ENCODE results near the gene ATP8B3. TPM values are rescaled to one million over a fixed set of nuclear protein-coding genes. Genes with fewer than 3 reads are reported as not detected.

The ATP8B3 gene
- total and polyA plus RNA-seq, 9 of the 15 experiments (the other 6 are each of a cell fraction or from before 2014, with no cell fraction given), result 1.2 to 12.3 (median 3.8) TPM

- TF ChIP-seq CBX1 (IDR thresholded peaks at IDR 0.05; ENCODE audit: low read depth) (peak; percentile 46; the same call in 1 of the 2 replicates), FOXA3 (CRISPR knock-in tag; conservative IDR thresholded peaks at IDR 0.05 in 1 of 2, IDR thresholded peaks at IDR 0.05 in 1 of 2) (no peak), LCOR (CRISPR knock-in tag; IDR thresholded peaks at IDR 0.05) (peak; percentile 16; the same call in 1 of the 2 replicates), ZBTB49 (CRISPR knock-in tag; IDR thresholded peaks at IDR 0.05; ENCODE audit: borderline replicate concordance) (no peak), ATF1 (CRISPR knock-in tag; IDR thresholded peaks at IDR 0.05) (no peak), ATF1 (tag; IDR thresholded peaks at IDR 0.05) (peak; percentile 63), NFE2 (IDR thresholded peaks at IDR 0.05; ENCODE audit: low read depth) (peak; percentile 87), ZNF511 (CRISPR knock-in tag; IDR thresholded peaks at IDR 0.05) (peak; percentile 74; the same call in 1 of the 2 replicates), BRCA1 (IDR thresholded peaks at IDR 0.05) (no peak), BRCA1 (CRISPR knock-in tag; IDR thresholded peaks at IDR 0.05) (no peak), PHF8 (IDR thresholded peaks at IDR 0.05; ENCODE audit: borderline replicate concordance, low read length) (peak; percentile 50; the same call in 1 of the 2 replicates), SREBF2 (CRISPR knock-in tag; IDR thresholded peaks at IDR 0.05) (no peak), SIX5 (IDR thresholded peaks at IDR 0.05; ENCODE audit: borderline replicate concordance in 1 of 2, insufficient read depth in 1 of 2, low read depth in 1 of 2, low read length in 2 of 2) (peak in 1 of 2 experiments; percentile 12; a peak in 1 of 4 replicates), SLC30A9 (CRISPR knock-in tag; IDR thresholded peaks at IDR 0.05) (no peak), HDAC8 (tag; IDR thresholded peaks at IDR 0.05) (peak; percentile 22; the same call in 1 of the 2 replicates), ZNF57 (CRISPR knock-in tag; IDR thresholded peaks at IDR 0.05) (no peak), ETV6 (IDR thresholded peaks at IDR 0.05; ENCODE audit: borderline replicate concordance in 1 of 2, low read depth in 2 of 2, low read length in 1 of 2) (no peak), ETV6 (CRISPR knock-in tag; IDR thresholded peaks at IDR 0.05; ENCODE audit: borderline replicate concordance) (no peak), HMBOX1 (IDR thresholded peaks at IDR 0.05) (no peak), IFI16 (CRISPR knock-in tag; IDR thresholded peaks at IDR 0.05) (no peak), ERF (CRISPR knock-in tag; IDR thresholded peaks at IDR 0.05) (0 out of 2 replicates have a peak, but pooled peaks have one; percentile 70), RBM25 (IDR thresholded peaks at IDR 0.05; ENCODE audit: low read depth, low read length, severe bottlenecking) (no peak), HNRNPH1 (optimal IDR thresholded peaks at IDR 0.05; ENCODE audit: low read depth, low read length) (no peak), VEZF1 (CRISPR knock-in tag; IDR thresholded peaks at IDR 0.05) (peak; percentile 61)
Measured at GRCh38 chr19:1848399-1849131, 36.5 kb upstream of the ATP8B3 start, which contains the start of gene REXO1 (continued).
